NCI-H1105 (cell line): ENCODE data around the gene TIMM29.
A peak's percentile ranks its signal among the peaks of the same experiment; 100 is the strongest.

Source experiments
- DNase-seq: peaks from one replicate; lab custom pipeline; 2025; lab: John Stamatoyannopoulos, UW

TIMM29 gene

GRCh38 chr19:10928563-10929401 is at the start of gene TIMM29, which contains the start of gene YIPF2:
Gene TIMM29, plus strand, starts transcription at chr19:10928811. Its CDS starts 12 bp downstream, at chr19:10928823.
Gene YIPF2, minus strand, starts transcription at chr19:10928639. Its CDS starts 229 bp downstream, at chr19:10928410.
- DNase-seq: peak; percentile 98

- no peak for DNase-seq
These were observed 47.1 kb upstream of the TIMM29 start for GRCh38 chr19:10881403-10882107.

GRCh38 chr19:10882108-10882457 is 46.5 kb upstream of the TIMM29 start:
- no peak for DNase-seq

GRCh38 chr19:10884274-10884673 is 44.3 kb upstream of the TIMM29 start:
- DNase-seq: no peak

DNA sequence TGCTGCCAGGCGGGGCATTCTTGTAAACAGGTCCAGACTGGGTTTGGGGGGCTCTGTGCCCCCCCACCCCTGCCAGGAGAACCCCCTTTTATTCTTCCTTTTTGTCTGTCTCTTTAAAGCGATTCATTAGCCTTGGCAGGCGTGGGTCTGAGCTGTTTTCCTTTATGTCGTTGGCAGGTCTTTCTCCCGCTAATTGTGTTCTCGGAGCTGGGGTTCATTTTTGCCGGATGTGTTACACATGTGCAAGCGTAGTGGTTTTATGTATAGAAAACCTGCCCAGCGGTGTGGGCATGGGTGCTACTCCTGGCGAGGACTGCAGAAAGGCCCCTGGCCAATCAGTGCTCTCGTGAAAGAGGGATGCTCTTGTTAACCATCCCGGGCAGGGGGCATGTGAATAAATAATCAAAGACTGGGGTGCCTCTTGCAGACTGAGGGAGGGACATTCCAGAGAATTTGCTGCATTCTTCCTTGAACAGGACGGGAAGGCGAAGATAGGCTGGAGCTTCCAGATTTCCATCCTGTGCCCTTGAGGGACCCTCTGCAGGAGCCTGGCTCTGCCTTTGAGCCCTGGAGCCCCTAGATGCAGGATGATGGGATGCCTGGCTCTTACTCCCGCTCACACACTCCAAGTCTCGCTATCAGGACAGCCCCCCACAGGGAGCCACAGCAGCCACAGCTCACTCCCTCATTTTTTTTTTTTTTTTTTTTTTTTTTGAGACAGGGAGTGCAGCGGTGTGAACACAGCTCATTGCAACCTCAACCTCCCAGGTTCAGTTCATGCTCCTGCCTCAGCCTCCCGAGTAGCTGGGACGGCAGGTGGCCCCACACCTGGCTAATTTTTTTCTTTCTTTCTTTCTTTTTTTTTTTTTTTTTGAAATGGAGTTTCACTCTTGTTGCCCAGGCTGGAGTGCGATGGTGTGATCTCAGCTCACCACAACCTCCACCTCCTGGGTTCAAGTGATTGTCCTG is 43.1 kb upstream of the TIMM29 start:
- DNase-seq: no peak

DNA sequence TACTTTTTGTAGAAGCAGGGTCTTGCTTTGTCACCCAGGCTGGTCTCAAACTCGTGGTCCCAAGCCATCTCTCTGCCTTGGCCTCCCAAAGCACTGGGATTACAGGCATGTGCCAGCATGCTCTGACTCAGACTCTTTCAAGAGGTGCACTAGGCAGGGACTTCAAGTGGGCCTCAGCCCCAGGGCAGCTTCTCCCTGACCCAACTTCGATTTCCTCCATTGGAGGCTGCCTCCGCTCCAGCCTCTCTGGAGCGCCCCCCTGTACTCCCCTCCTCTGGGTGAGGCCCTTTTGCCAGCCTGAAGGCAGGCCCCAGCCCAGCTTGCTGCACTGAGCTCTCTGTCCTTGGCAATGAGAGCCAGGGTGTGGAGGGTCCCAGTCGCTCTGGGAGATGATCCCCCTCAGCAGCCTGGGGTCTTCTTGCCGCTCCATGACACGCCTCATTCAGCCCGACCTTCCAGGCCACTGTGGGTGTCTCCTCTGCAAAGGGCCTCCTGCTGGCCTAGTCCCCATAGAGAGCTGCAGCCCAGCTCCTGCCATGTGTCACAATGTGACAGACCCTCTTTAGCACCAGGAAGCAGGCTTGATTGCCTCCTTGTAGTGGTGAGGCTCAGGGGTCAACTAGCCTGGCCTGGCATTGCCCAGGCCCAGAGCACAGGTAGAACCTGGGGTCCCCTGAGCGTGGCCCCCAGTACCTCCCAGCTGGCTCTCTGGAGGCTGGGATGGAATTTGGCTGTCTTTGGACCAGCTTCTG is 40.8 kb upstream of the TIMM29 start:
- DNase-seq: no peak

DNA sequence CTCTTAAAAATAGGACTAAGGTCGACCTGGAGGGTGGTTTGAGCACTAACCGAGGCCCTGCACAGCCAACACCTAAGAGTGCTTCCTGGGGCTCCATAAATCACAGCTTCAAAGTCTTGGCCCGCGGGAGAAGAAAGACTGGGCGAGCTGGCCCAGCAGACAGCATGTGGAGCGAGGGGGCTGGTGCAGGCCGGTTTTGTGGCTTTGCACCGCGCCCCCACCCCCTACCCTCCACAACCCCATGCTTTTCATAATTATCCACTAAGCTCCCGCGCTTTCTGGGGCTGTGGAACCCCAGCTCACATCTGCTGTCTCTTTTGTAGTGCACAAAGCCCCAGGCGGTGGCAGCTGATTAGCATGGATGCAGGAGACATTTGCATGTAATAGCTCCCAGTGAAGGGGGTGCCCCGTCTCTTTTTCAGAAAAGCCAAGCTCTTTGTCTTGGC is 40.2 kb upstream of the TIMM29 start:
- DNase-seq: no peak

- DNase-seq: no peak
These were observed 38.7 kb upstream of the TIMM29 start for GRCh38 chr19:10889880-10890279.

DNA sequence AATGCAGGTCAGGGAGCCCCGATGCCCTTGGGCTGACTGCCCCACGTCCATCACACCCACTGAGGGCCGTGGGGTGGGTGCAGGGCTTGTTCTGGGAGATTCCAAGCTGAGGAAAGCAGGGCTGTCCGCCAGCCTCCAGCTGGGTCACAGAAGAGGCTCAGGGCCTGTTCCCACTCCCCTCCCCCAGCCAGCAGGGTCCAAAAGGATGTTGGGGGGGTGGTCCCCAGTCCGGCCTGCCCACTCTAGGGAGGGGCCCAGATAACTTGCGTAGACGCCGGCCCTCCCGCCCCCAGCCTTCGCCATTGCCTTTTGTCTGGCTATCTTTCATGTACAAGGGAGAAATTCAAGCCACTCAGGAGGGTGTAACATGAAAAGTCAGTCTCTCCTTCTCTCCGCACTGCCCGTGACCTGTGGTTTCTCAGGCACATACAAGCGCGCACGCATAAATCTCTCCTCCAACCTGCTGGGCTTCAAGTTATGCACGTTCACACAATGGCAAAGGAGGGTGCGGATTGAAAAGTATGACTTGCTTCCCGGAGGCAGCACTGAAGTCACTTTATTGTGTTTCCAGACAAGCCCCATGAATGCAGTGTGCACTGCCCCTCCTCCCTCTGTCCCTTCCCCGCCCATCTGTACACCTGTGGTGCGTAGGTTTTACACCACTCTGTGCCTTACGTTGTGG is 37.1 kb upstream of the TIMM29 start:
- no peak for DNase-seq

- DNase-seq: no peak
These were observed 36.4 kb upstream of the TIMM29 start for GRCh38 chr19:10892256-10892655.

- DNase-seq: no peak
These were observed 33.7 kb upstream of the TIMM29 start for GRCh38 chr19:10894911-10895213.

GRCh38 chr19:10895363-10895762 is 33.2 kb upstream of the TIMM29 start:
- no peak for DNase-seq

- no peak for DNase-seq
These were observed 32.7 kb upstream of the TIMM29 start for GRCh38 chr19:10895920-10896319.

DNA sequence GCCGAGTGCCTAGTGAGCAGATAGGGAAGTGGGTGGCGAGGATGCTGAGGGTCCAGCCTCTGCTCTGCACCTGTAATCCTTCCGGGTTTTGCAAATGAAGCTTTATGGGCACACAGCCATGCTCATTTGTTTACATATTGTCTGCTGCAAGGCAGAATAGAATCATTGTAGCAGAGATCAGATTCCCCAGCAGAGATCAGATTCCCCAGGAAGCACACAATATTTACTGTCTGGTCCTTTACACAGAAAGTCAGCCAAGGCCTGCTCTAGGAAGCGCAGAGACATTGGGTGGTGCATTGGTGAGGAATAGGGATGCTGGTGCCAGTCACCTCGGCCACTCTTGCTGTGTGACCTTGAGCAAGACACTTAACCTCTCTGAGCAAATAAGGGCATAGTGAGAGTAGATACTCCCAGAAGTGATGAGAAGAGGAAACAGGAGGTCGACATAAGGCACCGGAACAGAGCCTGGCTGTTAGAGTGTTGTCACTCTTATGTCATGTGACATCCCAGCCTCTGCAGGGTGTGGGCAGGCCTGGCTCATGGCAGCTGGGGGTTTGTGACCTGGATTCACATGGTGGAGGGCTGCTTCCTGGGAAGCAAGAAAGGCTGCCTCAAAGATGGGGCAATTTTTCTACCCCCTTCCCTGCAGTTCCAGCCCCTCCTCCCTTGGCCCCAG is 31.6 kb upstream of the TIMM29 start:
- DNase-seq: no peak

GRCh38 chr19:10898633-10899032 is 30.0 kb upstream of the TIMM29 start:
- no peak for DNase-seq

DNA sequence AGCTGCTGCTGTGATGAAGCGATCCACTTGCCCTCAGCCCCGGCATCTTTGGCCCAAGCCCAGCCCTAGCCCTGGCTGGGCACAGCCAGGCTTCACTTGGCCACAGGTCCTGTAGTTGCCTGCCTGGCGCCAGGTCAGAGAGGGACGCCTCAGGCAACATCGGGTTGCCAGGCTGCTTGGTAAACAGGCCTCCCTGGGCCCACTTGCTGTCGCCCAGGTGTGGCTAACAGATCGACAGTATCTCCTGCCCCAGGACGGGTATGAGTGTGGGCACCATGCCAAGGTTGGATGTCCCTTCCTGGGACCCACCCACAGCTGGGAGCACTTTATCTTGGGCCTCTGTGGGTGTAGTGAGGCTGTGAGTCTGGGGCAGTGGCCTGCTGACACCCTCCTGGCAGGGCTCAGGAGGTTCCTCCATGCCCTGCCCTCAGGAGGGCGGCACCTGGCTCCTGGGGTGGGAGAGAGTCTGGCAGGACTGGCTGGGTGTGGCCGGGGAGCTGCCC is 29.4 kb upstream of the TIMM29 start:
- DNase-seq: peak; percentile 14

DNA sequence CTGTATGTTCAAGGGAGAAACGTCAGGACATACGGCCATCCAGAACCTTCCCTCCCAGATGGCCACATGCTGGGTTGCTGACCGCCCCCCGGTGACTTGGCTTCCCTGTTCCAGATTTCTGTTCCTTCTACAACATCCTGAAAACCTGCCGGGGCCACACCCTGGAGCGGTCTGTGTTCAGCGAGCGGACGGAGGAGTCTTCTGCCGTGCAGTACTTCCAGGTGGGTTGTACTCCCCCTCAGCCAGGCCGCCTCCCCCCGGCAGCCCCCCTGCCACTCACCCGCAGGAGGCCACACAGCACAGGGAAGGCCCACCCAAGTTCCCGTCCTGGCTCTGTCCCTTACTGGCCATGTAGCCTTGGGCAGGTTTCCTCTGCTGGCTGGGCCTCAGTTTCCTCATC is 20.7 kb upstream of the TIMM29 start:
- no peak for DNase-seq

DNA sequence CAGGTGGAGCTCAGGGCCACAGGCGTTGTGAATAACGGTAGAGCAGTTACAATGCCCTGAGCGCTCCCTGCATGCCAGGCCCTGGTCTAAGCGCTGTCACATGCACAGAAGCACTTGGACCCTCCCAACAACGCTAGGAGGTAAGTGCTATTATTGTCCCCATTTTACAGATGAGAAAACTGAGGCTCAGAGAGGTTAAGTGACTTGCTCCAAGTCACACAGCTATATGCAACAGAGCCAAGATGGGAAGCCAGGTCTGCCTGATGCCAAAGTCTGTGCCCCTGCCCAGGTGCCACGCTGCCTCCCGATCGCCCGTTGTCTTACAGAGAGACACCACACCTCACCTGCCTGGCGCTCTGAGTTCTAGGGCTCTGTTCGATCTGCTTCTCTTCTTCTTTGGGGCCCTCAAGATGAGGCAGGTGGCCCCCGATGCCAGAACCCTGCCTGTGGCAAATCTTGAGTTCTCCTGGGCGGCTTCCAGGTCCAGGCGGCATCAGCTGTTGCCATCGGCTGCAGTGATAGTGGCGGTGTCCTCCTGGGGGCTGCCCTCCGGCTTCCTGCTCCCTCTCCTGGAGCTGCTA is 20.1 kb upstream of the TIMM29 start:
- DNase-seq: no peak

DNA sequence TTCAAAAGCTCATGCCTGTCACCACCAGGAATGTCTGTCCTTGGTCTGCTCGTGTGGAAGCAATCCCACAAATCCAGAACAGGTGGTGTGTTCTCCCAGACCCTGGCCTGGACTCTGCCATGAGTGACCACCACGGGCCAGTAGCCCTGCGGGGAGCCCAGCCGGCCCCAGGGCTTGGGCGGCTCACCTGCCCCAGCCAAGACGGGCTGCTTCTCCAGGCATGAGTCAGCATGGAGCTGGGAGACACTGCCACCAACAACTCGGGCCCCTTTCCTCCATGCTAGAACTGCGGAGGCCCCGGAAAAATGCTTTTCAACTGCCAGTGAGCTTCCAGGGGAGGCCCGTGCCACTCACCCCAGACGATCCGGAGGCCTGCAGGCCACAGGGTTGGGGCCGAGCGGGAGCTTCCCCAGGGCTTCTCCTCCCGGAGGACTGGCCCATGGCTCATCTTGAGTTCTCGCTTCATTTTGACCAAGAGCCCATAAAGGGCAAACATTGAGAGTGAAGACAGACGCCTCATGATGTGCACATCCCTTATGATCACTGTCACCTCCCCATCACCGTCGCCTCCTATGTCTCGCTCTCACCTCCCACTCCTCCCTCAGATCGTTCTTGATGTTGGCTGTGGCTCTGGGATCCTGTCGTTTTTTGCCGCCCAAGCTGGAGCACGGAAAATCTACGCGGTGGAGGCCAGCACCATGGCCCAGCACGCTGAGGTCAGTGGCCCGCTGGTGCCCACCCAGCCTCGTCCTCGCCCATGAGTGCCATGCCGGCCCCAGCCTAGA is 16.8 kb upstream of the TIMM29 start:
- no peak for DNase-seq
